Uterus (tissue), 4 donors: ENCODE data around the gene TMEM106C. TPM values are rescaled to one million over a fixed set of nuclear protein-coding genes. Genes with fewer than 3 reads are reported as not detected.

Source experiments
- DNase-seq, 2 donors: peaks; one replicate each; pipeline ENCODE4 v3.0.0-alpha.2; 2019 to 2020
- H3K27ac ChIP-seq, 2 donors: fragments of 200-600 bp; sonication (generic); 1 replicate in 1 of 2; 2 replicates in 1 of 2; pipeline ENCODE4 v1.5.1; 2016 to 2018
- H3K27me3 ChIP-seq, 2 donors: fragments of 200-600 bp; sonication (generic); one replicate each; pipeline ENCODE4 v1.5.1; 2018 to 2019; ENCODE audit warnings: control low read depth in 1 of 2
- H3K36me3 ChIP-seq, 2 donors: fragments of 200-600 bp; sonication (generic); one replicate each; pipeline ENCODE4 v1.5.1; 2019; ENCODE audit warnings: control low read depth in 1 of 2
- H3K4me1 ChIP-seq, 2 donors: fragments of 200-600 bp; sonication (generic); one replicate each; pipeline ENCODE4 v1.5.1; 2018 to 2019; ENCODE audit warnings: control low read depth in 1 of 2
- H3K4me3 ChIP-seq, 2 donors: fragments of 200-600 bp; sonication (generic); 1 replicate in 1 of 2; 2 replicates in 1 of 2; pipeline ENCODE4 v1.5.1; 2018 to 2019; ENCODE audit warnings: mild to moderate bottlenecking in 1 of 2
- H3K9me3 ChIP-seq, 2 donors: fragments of 200-600 bp; sonication (generic); one replicate each; pipeline ENCODE4 v1.5.1; 2019; ENCODE audit warnings: control low read depth in 1 of 2
- CTCF ChIP-seq, 4 experiments: fragments of 200-600 bp in 2 of 4; fragments of 450-650 bp in 2 of 4; sonication (generic) in 2 of 4; IDR thresholded peaks; one replicate each; pipeline ENCODE4 v1.5.1; 2016 to 2019; ENCODE audit warnings: antibody characterized with exemption in 4 of 4, mild to moderate bottlenecking in 2 of 4, moderate library complexity in 1 of 4
- POLR2A ChIP-seq, 2 donors: fragments of 450-650 bp; IDR thresholded peaks; one replicate each; pipeline ENCODE4 v1.6.1; 2016; ENCODE audit warnings: antibody characterized with exemption in 2 of 2, mild to moderate bottlenecking in 1 of 2, moderate library complexity in 1 of 2
- intact Hi-C: fragments of 100-400 bp; cut with DNase I; formaldehyde crosslinking; loops from one replicate; pipeline ENCODE4 v1.15.1; 2023; ENCODE audit warnings: low total_unique reads
- total RNA-seq, 4 donors: library from RNA; depleted of rRNA in 3 of 4; stranded (reverse); fragments of >200 nt in 3 of 4; gene quantifications; one replicate each; pipeline versions ENCODE4 v1.1.0 to v1.2.4, GENCODE V29; 2014 to 2023
- donor health status: DM: yes; HTN: yes; CAD: no.

The TMEM106C gene
- total RNA-seq = 100 to 1,000 TPM in 1 of 4 donors, 10 to 100 TPM in 3; 54.9 to 157 (median 77.6) TPM

GRCh38 chr12:47963340-47964040 lies at the start of gene TMEM106C:
Gene TMEM106C, plus strand, starts transcription at chr12:47963596. Its CDS starts 641 bp downstream, at chr12:47964237.
- intact Hi-C loops = no loop called here
- Histone ChIP-seq H3K27me3 (no peaks in the 10 kb centered on the region), H3K9me3 (no peaks in the 10 kb centered on the region), H3K4me1 (no peaks in the 10 kb centered on the region), H3K36me3 (no peaks in the 10 kb centered on the region), H3K27ac (peak within 1 kb of the TSS; percentile 60 to 80), H3K4me3 (peak within 1 kb of the TSS; percentile 83 to 84)
- DNase-seq = peak; percentile 90 to 94
- peak; percentile 97 to 99 (median 98) for TF ChIP-seq CTCF (IDR thresholded peaks at IDR 0.05)
- peak; percentile 15 to 47 for TF ChIP-seq POLR2A (IDR thresholded peaks at IDR 0.05)

GRCh38 chr12:47920913-47921312 lies 42.5 kb upstream of the TMEM106C start:
- no peaks in the 10 kb centered on the region for H3K36me3 ChIP-seq
- H3K27me3 ChIP-seq = no peaks in the 10 kb centered on the region
- no peaks in the 10 kb centered on the region for H3K4me1 ChIP-seq
- no peak overlapping the region for H3K4me3 ChIP-seq
- intact Hi-C loops = no loop called here
- no peak for DNase-seq
- H3K9me3 ChIP-seq = no peaks in the 10 kb centered on the region
- no peak overlapping the region for H3K27ac ChIP-seq
- no peak for TF ChIP-seq CTCF (IDR thresholded peaks at IDR 0.05)
- TF ChIP-seq POLR2A (IDR thresholded peaks at IDR 0.05) = no peak

- no peaks in the 10 kb centered on the region for H3K4me1 ChIP-seq
- DNase-seq = no peak
- no peaks in the 10 kb centered on the region for H3K36me3 ChIP-seq
- no peak overlapping the region for H3K27ac ChIP-seq
- intact Hi-C loops = no loop called here
- H3K27me3 ChIP-seq = no peaks in the 10 kb centered on the region
- no peak overlapping the region for H3K4me3 ChIP-seq
- H3K9me3 ChIP-seq = no peaks in the 10 kb centered on the region
- TF ChIP-seq POLR2A (IDR thresholded peaks at IDR 0.05) (no peak), CTCF (IDR thresholded peaks at IDR 0.05) (no peak)
Measured at GRCh38 chr12:47921907-47922306, 41.5 kb upstream of the TMEM106C start.

GRCh38 chr12:47927346-47927745 lies 36.0 kb upstream of the TMEM106C start:
- Histone ChIP-seq H3K36me3 (no peaks in the 10 kb centered on the region), H3K4me3 (no peak overlapping the region), H3K27ac (no peak overlapping the region), H3K4me1 (no peaks in the 10 kb centered on the region), H3K27me3 (no peaks in the 10 kb centered on the region), H3K9me3 (no peaks in the 10 kb centered on the region)
- intact Hi-C loops = no loop called here
- TF ChIP-seq POLR2A (IDR thresholded peaks at IDR 0.05) = no peak
- no peak for TF ChIP-seq CTCF (IDR thresholded peaks at IDR 0.05)
- DNase-seq = no peak

GRCh38 chr12:47930634-47931033 lies 32.8 kb upstream of the TMEM106C start:
- no peaks in the 10 kb centered on the region for H3K4me1 ChIP-seq
- H3K9me3 ChIP-seq = no peaks in the 10 kb centered on the region
- TF ChIP-seq CTCF (IDR thresholded peaks at IDR 0.05) (no peak), POLR2A (IDR thresholded peaks at IDR 0.05) (no peak)
- H3K4me3 ChIP-seq = no peak overlapping the region
- intact Hi-C loops = no loop called here
- no peaks in the 10 kb centered on the region for H3K27me3 ChIP-seq
- H3K36me3 ChIP-seq = no peaks in the 10 kb centered on the region
- H3K27ac ChIP-seq = no peak overlapping the region
- no peak for DNase-seq
